Measurements from ENCODE around the gene ELAC2. TPM values are rescaled to one million over a fixed set of nuclear protein-coding genes. Genes with fewer than 3 reads are reported as not detected.
A peak's percentile ranks its signal among the peaks of the same experiment; 100 is the strongest.

Gene ELAC2
- total and polyA plus RNA-seq, 2 of the 8 experiments (the other 6 are each of a cell fraction or from before 2014, with no cell fraction given): 91.6 to 127 TPM

- WGBS, 2 experiments (ENCODE audit: extremely low coverage in 1 of 2, insufficient coverage in 1 of 2, insufficient read length in 1 of 2, insufficient replicate concordance in 2 of 2, low coverage in 1 of 2, low lambda C conversion rate in 2 of 2, missing lambda C conversion rate in 1 of 2): 8% methylated on average over 14 of the region's 16 CpGs; no CpG with 5 or more reads in 1 of the 2 experiments
- Histone ChIP-seq H2BK15ac (ENCODE audit: low read length) (no peak overlapping the region), H3K4me2 (ENCODE audit: insufficient read depth in 1 of 2, low read depth in 2 of 2, low read length in 2 of 2) (peak overlapping the region; percentile 96 to 99)
- TF ChIP-seq SIN3A (conservative IDR thresholded peaks at IDR 0.05 in 1 of 2, IDR thresholded peaks at IDR 0.05 in 1 of 2; ENCODE audit: low read depth in 1 of 2, low read length in 2 of 2): no peak; a peak in 1 of 4 replicates
- no peak for TF ChIP-seq SRF (IDR thresholded peaks at IDR 0.05; ENCODE audit: low read depth, low read length)
- no peak for TF ChIP-seq SIRT6 (IDR thresholded peaks at IDR 0.05; ENCODE audit: low read length)
- TF ChIP-seq EZH2 (IDR thresholded peaks at IDR 0.05; ENCODE audit: low read depth, low read length, severe bottlenecking): no peak
- no peak for TF ChIP-seq GTF2F1 (IDR thresholded peaks at IDR 0.05; ENCODE audit: borderline replicate concordance, low read depth, low read length)
- TF ChIP-seq SP1 (IDR thresholded peaks at IDR 0.05; ENCODE audit: low read depth, low read length): no peak
- no peak for TF ChIP-seq EP300 (IDR thresholded peaks at IDR 0.05; ENCODE audit: borderline replicate concordance in 1 of 2, low read depth in 2 of 2, low read length in 2 of 2)
- TF ChIP-seq USF2 (IDR thresholded peaks at IDR 0.05; ENCODE audit: low read length): no peak
- no peak for TF ChIP-seq HDAC2 (IDR thresholded peaks at IDR 0.05; ENCODE audit: borderline replicate concordance in 1 of 2, low read depth in 2 of 2, low read length in 2 of 2)
- no peak for TF ChIP-seq MAFK (IDR thresholded peaks at IDR 0.05; ENCODE audit: low read depth, low read length)
- TF ChIP-seq SIX5 (IDR thresholded peaks at IDR 0.05; ENCODE audit: low read depth, low read length): no peak
Measured at GRCh38 chr17:12973496-12974004, 44.3 kb downstream of the ELAC2 start.

More at GRCh38 chr17:12973496-12974004, 44.3 kb downstream of the ELAC2 start:
- Histone ChIP-seq H3K79me2 (ENCODE audit: control insufficient read depth in 1 of 2, insufficient read depth in 2 of 2, low read length in 2 of 2) (no peaks in the 10 kb centered on the region), H3K36me3 (ENCODE audit: control insufficient read depth in 2 of 4, insufficient read depth in 4 of 4, low read length in 3 of 4) (no peaks in the 10 kb centered on the region), H3K4ac (replicated peaks; ENCODE audit: insufficient read length, low read depth, low read length) (no peak overlapping the region), H2BK5ac (ENCODE audit: low read depth, low read length) (no peak overlapping the region), H2BK120ac (replicated peaks; ENCODE audit: low read depth, low read length) (no peak overlapping the region), H3K23me2 (ENCODE audit: low read depth, low read length) (peaks cover 6% of the 10 kb centered on the region), H2AK5ac (ENCODE audit: low read depth, low read length) (no peak overlapping the region), H3K56ac (replicated peaks; ENCODE audit: insufficient read length, low read depth, low read length) (no peak overlapping the region), H3K23ac (ENCODE audit: insufficient read length) (no peak overlapping the region), H3K4me1 (replicated peaks in 1 of 4; ENCODE audit: control insufficient read depth in 3 of 4, insufficient read depth in 4 of 4, low read length in 3 of 4) (peaks cover 6 to 18% (median 11%) of the 10 kb centered on the region in 4 experiments), H3K27ac (ENCODE audit: low read depth, low read length) (no peak overlapping the region), H2AFZ (ENCODE audit: low read length) (peak overlapping the region; percentile 21; the same call in 1 of the 2 replicates), H3K27me3 (replicated peaks in 1 of 4; ENCODE audit: control insufficient read depth in 3 of 4, extremely low read depth in 1 of 4, insufficient read depth in 3 of 4, low read length in 3 of 4) (no peaks in the 10 kb centered on the region), H3K9ac (replicated peaks in 1 of 4; ENCODE audit: extremely low read depth in 1 of 4, low read depth in 3 of 4, low read length in 3 of 4) (0 out of 7 replicates have a peak overlapping the region, but pooled peaks of 1 of the 4 experiments have one; percentile 2), H4K91ac (replicated peaks; ENCODE audit: insufficient read length, low read length) (no peak overlapping the region), H4K8ac (ENCODE audit: extremely low read depth, insufficient read depth, low read length) (no peak overlapping the region; the same call in 1 of the 2 replicates), H3K14ac (ENCODE audit: insufficient read length) (no peak overlapping the region), H3K79me1 (ENCODE audit: low read depth, low read length) (no peaks in the 10 kb centered on the region), H4K5ac (ENCODE audit: insufficient read length, low read depth, low read length) (no peak overlapping the region), H4K20me1 (replicated peaks in 1 of 2; ENCODE audit: control insufficient read depth in 1 of 2, insufficient read depth in 2 of 2, low read length in 2 of 2) (no peaks in the 10 kb centered on the region), H3K18ac (ENCODE audit: extremely low read depth, low read length) (no peak overlapping the region), H3K4me3 (ENCODE audit: extremely low read depth in 1 of 4, insufficient read depth in 2 of 4, low read depth in 3 of 4, low read length in 4 of 4) (peak overlapping the region; percentile 35 to 72 (median 48)), H2BK12ac (ENCODE audit: low read depth, low read length) (peak overlapping the region; percentile 80; the same call in 1 of the 2 replicates), H3K9me3 (ENCODE audit: insufficient read depth in 2 of 2, low read depth in 1 of 2, low read length in 1 of 2) (no peaks in the 10 kb centered on the region), H2BK20ac (ENCODE audit: low read length) (no peak overlapping the region)
- DNase-seq (ENCODE audit: low read depth in 1 of 2, low spot score in 2 of 2): peak in 1 of 2 experiments; percentile 66
- FAIRE-seq: no peak
- POLR2A ChIA-PET (ENCODE audit: partially characterized antibody): interaction anchor here (0.6 to 6.3 kb wide), 4 partner anchors 11 to 184 kb away, joined by 3 to 27 read pairs (median 3); partner anchors contain the start of gene ARHGAP44
- CTCF ChIA-PET (ENCODE audit: partially characterized antibody): interaction anchor here (0.6 to 1.4 kb wide), 6 partner anchors 11 to 44 kb away, joined by 3 to 4 read pairs (median 3); no protein-coding TSS in a partner anchor

Measured in H1 (cell line).